AG04449 (cell line): ENCODE data around the gene PFKFB3.

ENCODE experiments used
- CTCF ChIA-PET: fragments of 350-600 bp; formaldehyde crosslinking; extraction: SDS; loops from one replicate; lab custom pipeline; 2021; ENCODE audit warnings: antibody characterized with exemption; lab: Yijun Ruan, JAX
- POLR2A ChIA-PET: fragments of 400-600, 350-600 bp; formaldehyde crosslinking; extraction: SDS; loops from one replicate; lab custom pipeline; 2020; ENCODE audit warnings: antibody characterized with exemption, inconsistent platforms; lab: Yijun Ruan, JAX
- DNase-seq: peaks from one replicate; pipeline ENCODE4 v3.0.0-alpha.2; 2010; ENCODE audit warnings: low read depth, low spot score
- H3K4me3 ChIP-seq: 2 replicates; pipeline ENCODE4 v1.5.1; 2011; ENCODE audit warnings: low read depth, mild to moderate bottlenecking, control low read depth, low read length
- CTCF ChIP-seq: IDR thresholded peaks from one replicate; pipeline ENCODE4 v1.5.1; 2011; ENCODE audit warnings: mild to moderate bottlenecking, moderate library complexity, low read length, control low read depth, inconsistent platforms; ENCODE audit not compliant: insufficient read depth; ENCODE audit errors: missing control alignments

The PFKFB3 gene

DNA sequence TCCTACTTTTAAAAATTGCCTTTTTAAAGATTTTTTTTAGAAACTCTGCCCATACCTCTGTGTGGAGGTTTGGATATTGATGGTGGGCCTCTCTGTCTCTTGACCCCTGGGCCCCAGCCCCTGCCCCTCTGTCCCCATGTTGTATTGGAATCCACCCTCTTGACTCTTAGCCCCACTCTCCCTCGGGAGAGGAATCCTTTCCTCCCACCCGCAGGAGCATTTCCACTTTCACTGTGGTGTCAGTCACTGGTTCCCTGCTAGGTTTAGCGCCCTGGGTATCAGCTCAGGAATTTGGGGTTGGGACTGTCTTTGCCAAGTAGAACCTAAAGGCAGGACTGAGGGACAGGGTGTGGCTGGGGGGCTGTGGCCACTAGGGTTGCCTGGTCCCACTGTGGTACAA is 10.1 kb downstream of the PFKFB3 start:
- POLR2A ChIA-PET, result interaction anchor here (2.7 kb wide), 1 partner anchor 10 kb away, joined by 14 read pairs; the partner anchor contains the start of gene PFKFB3
- CTCF ChIA-PET, result interaction anchor here (2.0 to 3.8 kb wide), 2 partner anchors 11 to 189 kb away, joined by 8 to 23 read pairs; partner anchors contain the start of gene PFKFB3
- no peak overlapping the region for H3K4me3 ChIP-seq
- no peak for DNase-seq
- TF ChIP-seq CTCF, result no peak

- POLR2A ChIA-PET, result interaction anchor here (2.7 kb wide), 1 partner anchor 11 kb away, joined by 14 read pairs; the partner anchor contains the start of gene PFKFB3
- CTCF ChIA-PET, result interaction anchor here (1.0 to 3.8 kb wide), 3 partner anchors 11 to 193 kb away, joined by 4 to 23 read pairs (median 8); partner anchors contain the start of gene PFKFB3
- no peak for DNase-seq
- TF ChIP-seq CTCF, result no peak
- no peak overlapping the region for H3K4me3 ChIP-seq
These were observed 10.6 kb downstream of the PFKFB3 start for GRCh38 chr10:6213257-6213905.

- POLR2A ChIA-PET, result no interaction called here
- CTCF ChIA-PET, result interaction anchor here (1.0 to 3.8 kb wide), 2 partner anchors 12 to 192 kb away, joined by 4 to 23 read pairs; partner anchors contain the start of gene PFKFB3
- DNase-seq, result no peak
- no peak for TF ChIP-seq CTCF
- no peak overlapping the region for H3K4me3 ChIP-seq
These were observed 11.2 kb downstream of the PFKFB3 start for GRCh38 chr10:6213908-6214307.

DNA sequence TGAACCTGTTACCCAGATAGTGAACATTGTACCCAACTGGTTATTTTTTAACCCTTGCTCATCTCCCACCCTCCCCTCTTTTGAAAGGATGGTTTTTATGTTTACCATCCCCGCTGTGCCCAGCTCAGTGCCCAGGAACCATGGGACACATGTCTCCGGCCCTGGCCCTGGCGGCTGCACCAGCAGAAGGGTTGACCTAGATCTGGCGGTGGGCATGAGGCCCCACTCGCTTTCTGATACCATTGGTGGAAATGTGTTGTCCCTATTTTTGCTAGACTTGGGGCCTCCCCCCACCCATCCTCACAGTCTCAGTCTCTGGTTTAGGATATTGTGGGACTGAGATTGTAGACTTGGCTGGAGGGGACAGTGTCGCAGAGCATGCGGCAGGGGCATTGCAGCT is 11.9 kb downstream of the PFKFB3 start:
- POLR2A ChIA-PET, result no interaction called here
- TF ChIP-seq CTCF, result no peak
- CTCF ChIA-PET, result interaction anchor here (0.7 to 3.4 kb wide), 4 partner anchors 10 to 187 kb away, joined by 3 to 14 read pairs (median 4); partner anchors contain the start of gene PFKFB3
- no peak for DNase-seq
- H3K4me3 ChIP-seq, result no peak overlapping the region

DNA sequence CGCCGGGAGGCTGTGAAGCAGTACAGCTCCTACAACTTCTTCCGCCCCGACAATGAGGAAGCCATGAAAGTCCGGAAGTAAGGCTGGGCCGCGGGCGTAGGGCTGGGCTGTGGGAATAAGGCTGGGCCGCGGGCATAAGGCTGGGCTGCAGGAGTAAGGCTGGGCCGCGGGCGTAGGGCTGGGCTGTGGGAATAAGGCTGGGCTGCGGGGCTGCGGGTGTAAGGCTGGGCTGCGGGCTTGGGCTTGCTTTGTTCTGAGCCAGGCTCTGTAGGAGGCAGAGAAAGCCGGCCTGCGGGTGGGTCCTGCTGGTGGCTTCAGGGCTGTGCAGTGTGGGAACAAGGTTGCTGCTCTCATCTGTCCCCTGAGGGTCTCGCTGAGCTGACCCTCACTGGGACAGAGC is 12.5 kb downstream of the PFKFB3 start:
- CTCF ChIA-PET, result interaction anchor here (0.7 to 3.4 kb wide), 4 partner anchors 11 to 186 kb away, joined by 3 to 14 read pairs (median 4); partner anchors contain the start of gene PFKFB3

More for the DNA sequence above, 12.5 kb downstream of the PFKFB3 start:
- POLR2A ChIA-PET, result no interaction called here
- H3K4me3 ChIP-seq, result no peak overlapping the region
- TF ChIP-seq CTCF, result no peak
- no peak for DNase-seq
